ENCODE data around the gene CEP250. TPM values are rescaled to one million over a fixed set of nuclear protein-coding genes. Genes with fewer than 3 reads are reported as not detected.

The CEP250 gene
- total and polyA plus RNA-seq, 2 experiments from 2014 or later: 39.1 to 61.5 TPM

GRCh38 chr20:35489717-35490116 lies 34.3 kb downstream of the CEP250 start:
- DNase-seq (ENCODE audit: low read depth in 1 of 2, low spot score in 1 of 2): no peak
- Histone ChIP-seq H3K9me3 (ENCODE audit: low read depth) (no peaks in the 10 kb centered on the region), H3K27me3 (no peaks in the 10 kb centered on the region), H3K4me1 (ENCODE audit: low read depth) (no peaks in the 10 kb centered on the region), H3K36me3 (peaks cover 48% of the 10 kb centered on the region), H3K4me3 (no peak overlapping the region), H3K27ac (no peak overlapping the region)
- no peak for TF ChIP-seq CTCF (IDR thresholded peaks at IDR 0.05; ENCODE audit: low read depth, low read length)

DNA sequence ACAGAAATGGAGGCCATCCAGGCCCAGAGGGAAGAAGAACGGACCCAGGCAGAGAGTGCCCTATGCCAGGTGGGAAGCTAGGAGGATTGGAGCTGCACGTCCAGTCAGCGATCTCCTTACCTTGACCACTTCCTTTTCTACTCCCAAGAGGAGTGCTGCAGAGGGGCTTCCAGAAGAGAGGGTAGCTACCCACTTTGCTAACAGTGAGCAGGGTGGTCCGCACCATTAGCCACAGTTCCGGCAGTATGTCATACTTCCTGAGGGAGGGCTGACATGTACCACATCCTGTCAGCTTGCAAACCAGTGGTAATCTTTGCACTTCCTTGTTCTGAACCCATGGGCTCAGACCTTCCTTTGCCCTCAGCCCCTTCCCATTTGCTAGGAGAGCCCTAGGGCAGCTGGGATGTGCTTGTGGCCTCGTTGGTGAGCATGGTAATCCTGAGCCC lies 35.4 kb downstream of the CEP250 start:
- Histone ChIP-seq H3K4me1 (ENCODE audit: low read depth) (no peaks in the 10 kb centered on the region), H3K9me3 (ENCODE audit: low read depth) (no peaks in the 10 kb centered on the region), H3K27me3 (no peaks in the 10 kb centered on the region), H3K4me3 (no peak overlapping the region), H3K27ac (no peak overlapping the region), H3K36me3 (peaks cover 55% of the 10 kb centered on the region)
- DNase-seq (ENCODE audit: low read depth in 1 of 2, low spot score in 1 of 2): no peak
- TF ChIP-seq CTCF (IDR thresholded peaks at IDR 0.05; ENCODE audit: low read depth, low read length): no peak

- DNase-seq (ENCODE audit: low read depth in 1 of 2, low spot score in 1 of 2): no peak
- Histone ChIP-seq H3K36me3 (peaks cover 51% of the 10 kb centered on the region), H3K9me3 (ENCODE audit: low read depth) (no peaks in the 10 kb centered on the region), H3K4me3 (no peak overlapping the region), H3K27ac (no peak overlapping the region), H3K4me1 (ENCODE audit: low read depth) (no peaks in the 10 kb centered on the region), H3K27me3 (no peaks in the 10 kb centered on the region)
- TF ChIP-seq CTCF (IDR thresholded peaks at IDR 0.05; ENCODE audit: low read depth, low read length): no peak
These were observed 36.4 kb downstream of the CEP250 start for GRCh38 chr20:35491823-35492222.

DNA sequence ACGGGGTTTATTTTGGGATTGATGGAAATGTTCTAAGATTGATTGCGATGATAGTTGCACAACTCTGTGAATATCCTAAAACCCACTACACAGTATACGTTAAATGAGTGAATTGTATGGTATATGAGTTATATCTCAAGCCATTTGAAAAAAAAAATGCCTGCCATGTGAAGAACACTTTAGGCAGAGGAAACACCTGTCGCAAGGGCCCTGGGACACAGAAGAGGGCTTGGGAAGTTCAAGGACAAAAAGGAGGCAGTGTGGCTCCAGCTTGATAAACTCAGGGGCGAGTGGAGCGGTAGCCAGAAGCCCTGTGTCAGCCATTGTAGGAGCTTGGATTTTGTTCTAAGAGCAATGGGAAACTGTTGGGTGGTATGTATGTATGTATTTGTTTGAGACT lies 37.0 kb downstream of the CEP250 start:
- no peaks in the 10 kb centered on the region for H3K27me3 ChIP-seq
- H3K27ac ChIP-seq: no peak overlapping the region
- peaks cover 52% of the 10 kb centered on the region for H3K36me3 ChIP-seq
- TF ChIP-seq CTCF (IDR thresholded peaks at IDR 0.05; ENCODE audit: low read depth, low read length): no peak
- no peak overlapping the region for H3K4me3 ChIP-seq
- no peaks in the 10 kb centered on the region for H3K9me3 ChIP-seq (ENCODE audit: low read depth)
- no peak for DNase-seq (ENCODE audit: low read depth in 1 of 2, low spot score in 1 of 2)
- H3K4me1 ChIP-seq (ENCODE audit: low read depth): no peaks in the 10 kb centered on the region

- H3K4me3 ChIP-seq: no peak overlapping the region
- no peaks in the 10 kb centered on the region for H3K4me1 ChIP-seq (ENCODE audit: low read depth)
- no peak for TF ChIP-seq CTCF (IDR thresholded peaks at IDR 0.05; ENCODE audit: low read depth, low read length)
- no peak overlapping the region for H3K27ac ChIP-seq
- H3K9me3 ChIP-seq (ENCODE audit: low read depth): no peaks in the 10 kb centered on the region
- DNase-seq (ENCODE audit: low read depth in 1 of 2, low spot score in 1 of 2): no peak
- no peaks in the 10 kb centered on the region for H3K27me3 ChIP-seq
- H3K36me3 ChIP-seq: peaks cover 61% of the 10 kb centered on the region
These were observed 41.1 kb downstream of the CEP250 start for GRCh38 chr20:35496481-35496880.

- Histone ChIP-seq H3K36me3 (peaks cover 59% of the 10 kb centered on the region), H3K27ac (no peak overlapping the region), H3K27me3 (no peaks in the 10 kb centered on the region), H3K4me3 (no peak overlapping the region), H3K4me1 (ENCODE audit: low read depth) (no peaks in the 10 kb centered on the region), H3K9me3 (ENCODE audit: low read depth) (no peaks in the 10 kb centered on the region)
- TF ChIP-seq CTCF (IDR thresholded peaks at IDR 0.05; ENCODE audit: low read depth, low read length): no peak
- no peak for DNase-seq (ENCODE audit: low read depth in 1 of 2, low spot score in 1 of 2)
These were observed 41.9 kb downstream of the CEP250 start for GRCh38 chr20:35497320-35497719.

Data from cardiac muscle cell (in vitro differentiated cells and primary cell).